ENCODE results near the gene NTM. TPM values are rescaled to one million over a fixed set of nuclear protein-coding genes. Genes with fewer than 3 reads are reported as not detected.

Gene NTM
- total RNA-seq, 1 experiment from 2014 or later: 16.4 TPM

DNA sequence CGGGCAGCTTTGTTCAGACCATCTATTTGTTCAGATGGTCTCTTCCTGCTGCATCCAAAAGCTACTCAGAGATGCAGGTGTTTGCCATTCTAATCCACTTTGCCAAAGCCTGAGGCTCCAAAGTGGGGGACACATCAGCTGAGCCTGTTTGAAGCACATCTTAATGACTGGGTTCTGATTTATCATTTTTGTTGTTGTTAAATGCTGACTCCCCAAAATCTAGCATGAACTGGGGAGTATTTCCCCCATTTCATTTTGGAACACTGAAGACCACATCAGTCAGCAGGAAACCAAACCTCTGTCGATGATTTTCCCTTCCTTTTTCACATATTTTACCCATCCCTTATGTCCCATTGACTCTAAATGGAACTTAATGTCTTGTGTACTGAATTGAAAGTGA lies 262.6 kb downstream of the NTM start (continued):
- TF ChIP-seq, protein P1, sequence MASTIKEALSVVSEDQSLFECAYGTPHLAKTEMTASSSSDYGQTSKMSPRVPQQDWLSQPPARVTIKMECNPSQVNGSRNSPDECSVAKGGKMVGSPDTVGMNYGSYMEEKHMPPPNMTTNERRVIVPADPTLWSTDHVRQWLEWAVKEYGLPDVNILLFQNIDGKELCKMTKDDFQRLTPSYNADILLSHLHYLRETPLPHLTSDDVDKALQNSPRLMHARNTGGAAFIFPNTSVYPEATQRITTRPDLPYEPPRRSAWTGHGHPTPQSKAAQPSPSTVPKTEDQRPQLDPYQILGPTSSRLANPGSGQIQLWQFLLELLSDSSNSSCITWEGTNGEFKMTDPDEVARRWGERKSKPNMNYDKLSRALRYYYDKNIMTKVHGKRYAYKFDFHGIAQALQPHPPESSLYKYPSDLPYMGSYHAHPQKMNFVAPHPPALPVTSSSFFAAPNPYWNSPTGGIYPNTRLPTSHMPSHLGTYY (CRISPR knock-in tag; IDR thresholded peaks at IDR 0.05): no peak
- TF ChIP-seq, protein P2, sequence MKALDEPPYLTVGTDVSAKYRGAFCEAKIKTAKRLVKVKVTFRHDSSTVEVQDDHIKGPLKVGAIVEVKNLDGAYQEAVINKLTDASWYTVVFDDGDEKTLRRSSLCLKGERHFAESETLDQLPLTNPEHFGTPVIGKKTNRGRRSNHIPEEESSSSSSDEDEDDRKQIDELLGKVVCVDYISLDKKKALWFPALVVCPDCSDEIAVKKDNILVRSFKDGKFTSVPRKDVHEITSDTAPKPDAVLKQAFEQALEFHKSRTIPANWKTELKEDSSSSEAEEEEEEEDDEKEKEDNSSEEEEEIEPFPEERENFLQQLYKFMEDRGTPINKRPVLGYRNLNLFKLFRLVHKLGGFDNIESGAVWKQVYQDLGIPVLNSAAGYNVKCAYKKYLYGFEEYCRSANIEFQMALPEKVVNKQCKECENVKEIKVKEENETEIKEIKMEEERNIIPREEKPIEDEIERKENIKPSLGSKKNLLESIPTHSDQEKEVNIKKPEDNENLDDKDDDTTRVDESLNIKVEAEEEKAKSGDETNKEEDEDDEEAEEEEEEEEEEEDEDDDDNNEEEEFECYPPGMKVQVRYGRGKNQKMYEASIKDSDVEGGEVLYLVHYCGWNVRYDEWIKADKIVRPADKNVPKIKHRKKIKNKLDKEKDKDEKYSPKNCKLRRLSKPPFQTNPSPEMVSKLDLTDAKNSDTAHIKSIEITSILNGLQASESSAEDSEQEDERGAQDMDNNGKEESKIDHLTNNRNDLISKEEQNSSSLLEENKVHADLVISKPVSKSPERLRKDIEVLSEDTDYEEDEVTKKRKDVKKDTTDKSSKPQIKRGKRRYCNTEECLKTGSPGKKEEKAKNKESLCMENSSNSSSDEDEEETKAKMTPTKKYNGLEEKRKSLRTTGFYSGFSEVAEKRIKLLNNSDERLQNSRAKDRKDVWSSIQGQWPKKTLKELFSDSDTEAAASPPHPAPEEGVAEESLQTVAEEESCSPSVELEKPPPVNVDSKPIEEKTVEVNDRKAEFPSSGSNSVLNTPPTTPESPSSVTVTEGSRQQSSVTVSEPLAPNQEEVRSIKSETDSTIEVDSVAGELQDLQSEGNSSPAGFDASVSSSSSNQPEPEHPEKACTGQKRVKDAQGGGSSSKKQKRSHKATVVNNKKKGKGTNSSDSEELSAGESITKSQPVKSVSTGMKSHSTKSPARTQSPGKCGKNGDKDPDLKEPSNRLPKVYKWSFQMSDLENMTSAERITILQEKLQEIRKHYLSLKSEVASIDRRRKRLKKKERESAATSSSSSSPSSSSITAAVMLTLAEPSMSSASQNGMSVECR (CRISPR knock-in tag; IDR thresholded peaks at IDR 0.05; ENCODE audit: borderline replicate concordance): no peak
- no peak for TF ChIP-seq KAT7 (CRISPR knock-in tag; IDR thresholded peaks at IDR 0.05; ENCODE audit: borderline replicate concordance)
- TF ChIP-seq ZNF416 (CRISPR knock-in tag; IDR thresholded peaks at IDR 0.05): no peak
- no peak for TF ChIP-seq ETV6 (CRISPR knock-in tag; IDR thresholded peaks at IDR 0.05)
- TF ChIP-seq ZNF138 (CRISPR knock-in tag; conservative IDR thresholded peaks at IDR 0.05): no peak
- no peak for TF ChIP-seq TP53 (CRISPR knock-in tag; IDR thresholded peaks at IDR 0.05)
- no peak for TF ChIP-seq NR1H2 (CRISPR knock-in tag; IDR thresholded peaks at IDR 0.05)
- TF ChIP-seq, protein P3, sequence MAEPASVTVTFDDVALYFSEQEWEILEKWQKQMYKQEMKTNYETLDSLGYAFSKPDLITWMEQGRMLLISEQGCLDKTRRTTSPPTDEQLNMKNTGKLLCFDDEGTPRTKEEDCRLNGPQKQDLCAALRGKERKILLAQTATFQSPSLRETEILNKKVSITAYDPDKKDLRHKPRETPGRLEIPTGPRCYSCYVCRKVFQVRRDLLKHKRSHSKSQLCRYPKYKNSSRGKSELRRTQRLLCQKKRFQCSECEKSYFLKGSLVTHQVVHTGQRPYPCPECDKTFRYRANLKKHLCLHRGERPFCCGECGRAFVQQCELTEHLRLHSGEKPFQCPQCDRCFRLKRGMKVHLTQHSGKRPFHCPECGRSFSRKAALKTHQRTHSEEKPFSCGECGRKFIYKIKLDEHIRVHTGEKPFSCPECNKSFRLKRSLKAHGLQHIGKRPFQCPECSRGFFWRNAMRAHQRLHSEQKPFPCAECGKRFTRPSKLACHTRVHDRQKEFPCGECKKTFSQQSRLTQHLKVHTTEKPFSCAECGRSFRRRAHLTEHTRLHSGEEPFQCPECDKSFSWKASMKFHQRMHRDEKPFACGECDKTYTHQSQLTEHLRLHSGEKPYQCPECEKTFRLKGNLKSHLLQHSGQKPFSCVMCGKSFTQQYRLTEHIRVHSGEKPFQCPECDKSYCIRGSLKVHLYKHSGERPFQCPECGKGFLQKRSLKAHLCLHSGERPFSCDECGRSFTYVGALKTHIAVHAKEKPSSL (CRISPR knock-in tag; conservative IDR thresholded peaks at IDR 0.05): no peak
- TF ChIP-seq CREB1 (CRISPR knock-in tag; IDR thresholded peaks at IDR 0.05): no peak

DNA sequence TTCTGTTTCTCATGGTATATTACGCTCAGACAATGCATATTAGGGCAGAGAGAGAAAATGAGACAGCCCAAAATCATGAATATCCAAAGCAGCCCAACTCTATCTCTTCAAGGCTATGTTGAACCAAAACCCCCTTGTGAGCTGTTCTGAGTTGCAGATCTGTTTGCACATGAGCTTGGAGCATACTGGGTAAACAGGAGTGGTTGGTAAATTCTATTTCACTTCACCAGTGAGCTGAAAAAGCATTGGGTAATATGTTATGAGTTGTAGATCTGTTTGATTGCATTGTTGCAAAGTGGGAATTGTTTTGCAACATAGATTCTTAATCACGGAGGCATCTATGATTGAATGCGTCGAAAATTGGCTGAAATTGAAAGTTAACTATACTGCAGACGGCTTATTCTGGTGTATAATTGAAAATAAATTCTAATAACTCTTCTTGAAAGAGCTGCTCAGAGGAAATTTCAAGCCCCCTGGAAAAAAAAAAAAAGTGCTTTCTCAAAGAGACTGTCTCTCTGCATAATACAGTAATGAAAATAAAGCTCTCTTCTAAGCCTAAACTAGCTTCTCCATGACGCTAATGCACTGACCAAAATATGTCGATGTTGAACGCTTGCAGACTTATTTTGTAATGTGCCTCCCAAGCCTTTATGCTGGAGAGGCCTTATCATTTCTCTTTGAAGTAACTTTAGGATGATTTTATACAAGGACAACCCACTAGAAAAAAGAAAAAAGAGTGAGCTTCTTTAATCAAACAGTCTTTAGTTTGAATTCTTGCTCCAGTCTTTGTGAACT lies 263.7 kb downstream of the NTM start:
- H3K27me3 Mint-ChIP-seq (ENCODE audit: low read depth): no peaks in the 10 kb centered on the region
- H3K36me3 Mint-ChIP-seq: 0 out of 2 replicates have a peak, but pooled peaks cover 3% of the 10 kb centered on the region
- 0 out of 2 replicates have a peak overlapping the region, but pooled peaks have one; percentile 34 for H3K27ac Mint-ChIP-seq
- CTCF ChIA-PET: interaction anchor here (0.6 to 2.3 kb wide), 5 partner anchors 23 to 170 kb away, joined by 3 to 12 read pairs (median 4); no protein-coding TSS in a partner anchor
- POLR2A ChIA-PET: no interaction called here
- no peak for TF ChIP-seq RORB (CRISPR knock-in tag; IDR thresholded peaks at IDR 0.05)
- TF ChIP-seq, protein P4, sequence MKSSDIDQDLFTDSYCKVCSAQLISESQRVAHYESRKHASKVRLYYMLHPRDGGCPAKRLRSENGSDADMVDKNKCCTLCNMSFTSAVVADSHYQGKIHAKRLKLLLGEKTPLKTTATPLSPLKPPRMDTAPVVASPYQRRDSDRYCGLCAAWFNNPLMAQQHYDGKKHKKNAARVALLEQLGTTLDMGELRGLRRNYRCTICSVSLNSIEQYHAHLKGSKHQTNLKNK (CRISPR knock-in tag; IDR thresholded peaks at IDR 0.05): no peak
- no peak for TF ChIP-seq CBFB (CRISPR knock-in tag; IDR thresholded peaks at IDR 0.05; ENCODE audit: low read depth)
- no peak for TF ChIP-seq ESRRA (CRISPR knock-in tag; IDR thresholded peaks at IDR 0.05; ENCODE audit: borderline replicate concordance)
- no peak for TF ChIP-seq ZNF138 (CRISPR knock-in tag; conservative IDR thresholded peaks at IDR 0.05)
- TF ChIP-seq FOXK1 (CRISPR knock-in tag; IDR thresholded peaks at IDR 0.05): no peak
- TF ChIP-seq, protein P5, sequence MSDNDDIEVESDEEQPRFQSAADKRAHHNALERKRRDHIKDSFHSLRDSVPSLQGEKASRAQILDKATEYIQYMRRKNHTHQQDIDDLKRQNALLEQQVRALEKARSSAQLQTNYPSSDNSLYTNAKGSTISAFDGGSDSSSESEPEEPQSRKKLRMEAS (CRISPR knock-in tag; IDR thresholded peaks at IDR 0.05): no peak
- TF ChIP-seq ZNF423 (CRISPR knock-in tag; IDR thresholded peaks at IDR 0.05): no peak
- DNase-seq (ENCODE audit: low spot score): no peak
- H3K4me1 Mint-ChIP-seq: peaks cover 46% of the 10 kb centered on the region
- no peak for ATAC-seq
- peaks cover 5% of the 10 kb centered on the region for H3K9me3 Mint-ChIP-seq
- H3K4me3 Mint-ChIP-seq: no peak overlapping the region
